SK-N-SH (cell line): ENCODE data around the gene LLGL1. TPM values are rescaled to one million over a fixed set of nuclear protein-coding genes. Genes with fewer than 3 reads are reported as not detected.

Experiments used
- CTCF ChIA-PET: fragments of 300-600, 350-600 bp; formaldehyde crosslinking; extraction: SDS; loops from one replicate; lab custom pipeline; 2021; lab: Yijun Ruan, JAX
- POLR2A ChIA-PET: fragments of 350-600 bp; sonication (Branson Sonifier 250); formaldehyde crosslinking; extraction: SDS; loops from one replicate; lab custom pipeline; 2020; ENCODE audit warnings: antibody characterized with exemption, inconsistent platforms; lab: Yijun Ruan, JAX
- DNase-seq: peaks from one replicate; pipeline ENCODE4 v3.0.0; 2012
- H2AFZ ChIP-seq: fragments of 200-600 bp; sonication (generic); 2 replicates; pipeline ENCODE4 v1.8.1; 2016; ENCODE audit warnings: antibody characterized with exemption, mild to moderate bottlenecking, low read depth
- H3F3A ChIP-seq: fragments of 200-600 bp; sonication (generic); replicated peaks from 2 replicates; pipeline ENCODE3; 2016; ENCODE audit warnings: antibody characterized with exemption, mild to moderate bottlenecking; ENCODE audit not compliant: insufficient read depth
- H3K27ac ChIP-seq, 2 experiments: fragments of 200-500 bp in 1 of 2; fragments of 200-600 bp in 1 of 2; sonication (Bioruptor generic) in 1 of 2; sonication (generic), shearing (Covaris generic) in 1 of 2; 2 replicates each; pipeline versions ENCODE4 v1.5.1 to v1.6.1; 2014 to 2016; ENCODE audit warnings: low read depth in 2 of 2, inconsistent platforms in 1 of 2, low read length in 1 of 2, mild to moderate bottlenecking in 1 of 2, mixed read lengths in 1 of 2
- H3K27me3 ChIP-seq: fragments of 200-600 bp; sonication (generic), shearing (Covaris generic); 2 replicates; pipeline ENCODE4 v1.6.1; 2016; ENCODE audit warnings: mixed run types; ENCODE audit not compliant: insufficient read depth
- H3K36me3 ChIP-seq, 2 experiments: fragments of 200-500 bp in 1 of 2; fragments of 200-600 bp in 1 of 2; sonication (Bioruptor generic) in 1 of 2; sonication (generic) in 1 of 2; replicated peaks in 1 of 2; 2 replicates each; pipeline versions ENCODE3 to v1.5.1; 2014 to 2016; ENCODE audit warnings: low read length in 1 of 2, mild to moderate bottlenecking in 1 of 2; ENCODE audit not compliant: insufficient read depth in 2 of 2, control insufficient read depth in 1 of 2
- H3K4me1 ChIP-seq, 2 experiments: fragments of 200-500 bp in 1 of 2; fragments of 200-600 bp in 1 of 2; sonication (Bioruptor generic) in 1 of 2; sonication (generic), shearing (Covaris generic) in 1 of 2; 2 replicates each; pipeline versions ENCODE4 v1.5.1 to v1.6.1; 2014 to 2016; ENCODE audit warnings: low read depth in 1 of 2, low read length in 1 of 2, mixed run types in 1 of 2; ENCODE audit not compliant: insufficient read depth in 2 of 2, control insufficient read depth in 1 of 2
- H3K4me2 ChIP-seq: fragments of 200-600 bp; sonication (generic), shearing (Covaris generic); 2 replicates; pipeline ENCODE4 v1.6.1; 2017; ENCODE audit warnings: mixed run types
- H3K4me3 ChIP-seq, 2 experiments: fragments of 200-500 bp in 1 of 2; fragments of 200-600 bp in 1 of 2; sonication (Bioruptor generic) in 1 of 2; sonication (generic), shearing (Covaris generic) in 1 of 2; 2 replicates each; pipeline versions ENCODE4 v1.5.1 to v1.8.1; 2014 to 2016; ENCODE audit warnings: low read depth in 2 of 2, inconsistent platforms in 1 of 2, low read length in 1 of 2, mild to moderate bottlenecking in 1 of 2, mixed read lengths in 1 of 2, moderate library complexity in 1 of 2
- H3K79me2 ChIP-seq: fragments of 200-600 bp; sonication (generic); 2 replicates; pipeline ENCODE4 v1.8.1; 2017; ENCODE audit warnings: mild to moderate bottlenecking; ENCODE audit not compliant: insufficient read depth
- H3K9ac ChIP-seq: fragments of 200-600 bp; sonication (generic); 2 replicates; pipeline ENCODE4 v1.6.1; 2017; ENCODE audit warnings: mixed run types
- H3K9me2 ChIP-seq: fragments of 200-600 bp; sonication (generic); 2 replicates; pipeline ENCODE4 v1.6.1; 2017; ENCODE audit warnings: mixed run types
- H3K9me3 ChIP-seq: fragments of 200-600 bp; sonication (generic); 2 replicates; pipeline ENCODE4 v1.6.1; 2017; ENCODE audit warnings: mixed run types, mild to moderate bottlenecking, moderate library complexity
- H4K20me1 ChIP-seq: fragments of 200-600 bp; sonication (generic); 2 replicates; pipeline ENCODE4 v1.6.1; 2017; ENCODE audit warnings: mild to moderate bottlenecking, mixed run types; ENCODE audit not compliant: insufficient read depth
- CHD2 ChIP-seq: fragments of 150-350 bp; IDR thresholded peaks from 2 replicates; pipeline ENCODE4 v1.6.1; 2018; ENCODE audit warnings: low read length; ENCODE audit not compliant: partially characterized antibody
- EZH2phosphoT487 ChIP-seq: fragments of 200-600 bp; sonication (generic); IDR thresholded peaks from 2 replicates; pipeline ENCODE4 v1.6.1; 2017; ENCODE audit warnings: low read depth, mixed run types, mild to moderate bottlenecking, antibody characterized with exemption, moderate library complexity, borderline replicate concordance
- FOSL2 ChIP-seq: IDR thresholded peaks from 2 replicates; pipeline ENCODE4 v1.4.0; 2012; ENCODE audit warnings: low read depth, mild to moderate bottlenecking, moderate library complexity, borderline replicate concordance
- FOXM1 ChIP-seq: IDR thresholded peaks from 2 replicates; pipeline ENCODE4 v1.4.0; 2012; ENCODE audit warnings: low read depth, mild to moderate bottlenecking
- JUND ChIP-seq: IDR thresholded peaks from 2 replicates; pipeline ENCODE4 v1.4.0; 2012
- MEF2A ChIP-seq: IDR thresholded peaks from 2 replicates; pipeline ENCODE4 v1.4.0; 2012; ENCODE audit warnings: low read depth, borderline replicate concordance
- NFIC ChIP-seq: IDR thresholded peaks from 2 replicates; pipeline ENCODE4 v1.4.0; 2012; ENCODE audit warnings: borderline replicate concordance
- POLR2AphosphoS5 ChIP-seq: IDR thresholded peaks from 2 replicates; pipeline ENCODE4 v1.6.1; 2012; ENCODE audit warnings: low read depth, low read length
- RCOR1 ChIP-seq: fragments of 150-350 bp; IDR thresholded peaks from 2 replicates; pipeline ENCODE4 v1.6.1; 2017; ENCODE audit warnings: antibody characterized with exemption, low read length
- SIN3A ChIP-seq: IDR thresholded peaks from 2 replicates; pipeline ENCODE4 v1.6.1; 2012; ENCODE audit warnings: low read depth, mild to moderate bottlenecking, low read length, moderate library complexity, borderline replicate concordance
- SMC3 ChIP-seq: IDR thresholded peaks from 2 replicates; pipeline ENCODE4 v1.6.1; 2012; ENCODE audit warnings: low read depth, low read length, improper control_type of control experiment
- TAF1 ChIP-seq: IDR thresholded peaks from 2 replicates; pipeline ENCODE4 v1.6.1; 2012; ENCODE audit warnings: low read depth, mild to moderate bottlenecking, low read length, moderate library complexity, borderline replicate concordance
- TCF12 ChIP-seq: IDR thresholded peaks from 2 replicates; pipeline ENCODE4 v1.4.0; 2012
- YY1 ChIP-seq: IDR thresholded peaks from 2 replicates; pipeline ENCODE4 v1.4.0; 2012; ENCODE audit warnings: low read depth, mild to moderate bottlenecking
- WGBS: methylation state at CpG from one replicate; pipeline ENCODE4 v1.1.6; 2017; ENCODE audit warnings: low lambda C conversion rate; 5-methylcytosine and 5-hydroxymethylcytosine counted together
- polyA plus RNA-seq, 3 experiments: library from polyadenylated mRNA; depleted of rRNA; stranded (reverse); fragments of >200 nt; gene quantifications; 2 replicates each; pipeline ENCODE4 v1.2.3, GENCODE V29; 2012
- TF ChIP-seq, protein P1 (sequence below): IDR thresholded peaks from 2 replicates; pipeline ENCODE4 v1.6.1; 2012; ENCODE audit warnings: mild to moderate bottlenecking, low read depth, low read length, moderate library complexity
- TF ChIP-seq, protein P2 (sequence below): IDR thresholded peaks from 2 replicates; pipeline ENCODE4 v1.4.0; 2012; ENCODE audit warnings: low read depth, borderline replicate concordance
- TF ChIP-seq, protein P3 (sequence below): fragments of 200-600 bp; sonication (generic); IDR thresholded peaks from 2 replicates; pipeline ENCODE4 v1.6.1; 2017; ENCODE audit warnings: antibody characterized with exemption, mild to moderate bottlenecking, moderate library complexity
- TF ChIP-seq, protein P4 (sequence below): IDR thresholded peaks from 2 replicates; pipeline ENCODE4 v1.4.0; 2012; ENCODE audit warnings: low read depth
- TF ChIP-seq, protein P5 (sequence below): IDR thresholded peaks from 2 replicates; pipeline ENCODE4; 2012
- TF ChIP-seq, protein P6 (sequence below): fragments of 150-350 bp; IDR thresholded peaks from 2 replicates; pipeline ENCODE4 v1.6.1; 2017; ENCODE audit warnings: antibody characterized with exemption, low read length, low read depth, borderline replicate concordance

The LLGL1 gene
- polyA plus RNA-seq, 1 of the 3 experiments (the other 2 are of a cell fraction) = 31.4 TPM

DNA sequence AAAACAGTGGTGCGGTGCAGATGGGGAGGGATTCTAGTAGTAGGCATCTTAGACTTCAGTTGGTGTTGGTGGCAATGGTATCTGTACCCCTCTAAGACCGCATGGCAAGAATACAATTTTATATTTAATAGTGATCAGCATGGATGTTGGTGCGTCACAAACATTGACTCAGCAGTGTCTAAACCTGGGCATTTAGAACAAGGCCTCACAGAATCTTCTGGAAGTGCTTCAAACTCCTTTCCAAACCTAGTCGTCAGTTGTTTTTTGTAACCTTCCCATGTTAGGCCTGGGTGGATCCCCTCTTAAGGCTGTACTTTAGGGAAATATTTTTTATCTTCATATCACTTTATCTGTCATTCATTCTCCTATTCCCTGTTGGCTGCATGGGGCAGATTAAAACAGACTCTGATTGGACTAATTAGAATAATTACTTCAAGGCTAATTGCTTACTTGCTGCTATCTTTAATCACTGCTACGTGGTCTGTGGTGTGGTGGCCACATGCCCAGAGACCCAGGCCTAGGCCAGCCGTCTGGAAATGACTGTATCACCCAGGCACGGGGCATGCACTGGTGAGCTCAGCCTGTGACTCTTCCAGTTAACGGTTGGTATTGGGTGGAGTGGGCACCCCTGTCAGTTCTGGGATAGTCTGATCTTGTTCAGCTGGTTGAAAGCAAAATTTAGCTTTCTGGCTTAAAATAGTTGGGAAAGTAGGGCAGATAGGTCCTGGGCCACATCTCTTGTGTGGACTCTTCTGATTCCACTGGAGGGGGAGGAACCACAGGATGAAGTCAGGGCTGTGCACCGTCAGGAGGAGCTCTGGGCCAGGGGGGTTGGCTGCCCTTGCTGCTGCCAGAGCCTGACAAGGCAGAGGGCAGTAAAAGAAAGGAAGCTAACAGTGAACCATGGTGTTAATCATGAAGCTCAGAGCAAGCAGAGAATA is 37.3 kb upstream of the LLGL1 start:
- WGBS = 36% methylated on average over 9 of the region's 9 CpGs
- H3K9me3 ChIP-seq = no peaks in the 10 kb centered on the region
- H3K36me3 ChIP-seq = peaks cover 11% of the 10 kb centered on the region in 2 experiments
- H3K4me3 ChIP-seq = peak overlapping the region; percentile 65 to 84
- H4K20me1 ChIP-seq = peaks cover 89% of the 10 kb centered on the region
- no peaks in the 10 kb centered on the region for H3K27me3 ChIP-seq
- H3K4me2 ChIP-seq = peak overlapping the region; percentile 98
- no peaks in the 10 kb centered on the region for H3K9me2 ChIP-seq
- POLR2A ChIA-PET = interaction anchor here (1.0 to 1.4 kb wide), 2 partner anchors 37 to 87 kb away, joined by 5 to 6 read pairs; no protein-coding TSS in a partner anchor
- peak overlapping the region; percentile 96 to 98 for H3K27ac ChIP-seq
- H3K4me1 ChIP-seq = peaks cover 11 to 67% of the 10 kb centered on the region in 2 experiments
- CTCF ChIA-PET = interaction anchor here (0.9 to 1.9 kb wide), 4 partner anchors 10 to 449 kb away, joined by 3 to 4 read pairs (median 4); no protein-coding TSS in a partner anchor
- no peak overlapping the region for H2AFZ ChIP-seq
- H3K79me2 ChIP-seq = peaks cover 93% of the 10 kb centered on the region
- peaks cover 41% of the 10 kb centered on the region for H3F3A ChIP-seq
- DNase-seq = peak; percentile 76
- peak overlapping the region; percentile 46 for H3K9ac ChIP-seq
- TF ChIP-seq JUND = 0 out of 2 replicates have a peak, but pooled peaks have one; percentile 45
- TF ChIP-seq, protein P1, sequence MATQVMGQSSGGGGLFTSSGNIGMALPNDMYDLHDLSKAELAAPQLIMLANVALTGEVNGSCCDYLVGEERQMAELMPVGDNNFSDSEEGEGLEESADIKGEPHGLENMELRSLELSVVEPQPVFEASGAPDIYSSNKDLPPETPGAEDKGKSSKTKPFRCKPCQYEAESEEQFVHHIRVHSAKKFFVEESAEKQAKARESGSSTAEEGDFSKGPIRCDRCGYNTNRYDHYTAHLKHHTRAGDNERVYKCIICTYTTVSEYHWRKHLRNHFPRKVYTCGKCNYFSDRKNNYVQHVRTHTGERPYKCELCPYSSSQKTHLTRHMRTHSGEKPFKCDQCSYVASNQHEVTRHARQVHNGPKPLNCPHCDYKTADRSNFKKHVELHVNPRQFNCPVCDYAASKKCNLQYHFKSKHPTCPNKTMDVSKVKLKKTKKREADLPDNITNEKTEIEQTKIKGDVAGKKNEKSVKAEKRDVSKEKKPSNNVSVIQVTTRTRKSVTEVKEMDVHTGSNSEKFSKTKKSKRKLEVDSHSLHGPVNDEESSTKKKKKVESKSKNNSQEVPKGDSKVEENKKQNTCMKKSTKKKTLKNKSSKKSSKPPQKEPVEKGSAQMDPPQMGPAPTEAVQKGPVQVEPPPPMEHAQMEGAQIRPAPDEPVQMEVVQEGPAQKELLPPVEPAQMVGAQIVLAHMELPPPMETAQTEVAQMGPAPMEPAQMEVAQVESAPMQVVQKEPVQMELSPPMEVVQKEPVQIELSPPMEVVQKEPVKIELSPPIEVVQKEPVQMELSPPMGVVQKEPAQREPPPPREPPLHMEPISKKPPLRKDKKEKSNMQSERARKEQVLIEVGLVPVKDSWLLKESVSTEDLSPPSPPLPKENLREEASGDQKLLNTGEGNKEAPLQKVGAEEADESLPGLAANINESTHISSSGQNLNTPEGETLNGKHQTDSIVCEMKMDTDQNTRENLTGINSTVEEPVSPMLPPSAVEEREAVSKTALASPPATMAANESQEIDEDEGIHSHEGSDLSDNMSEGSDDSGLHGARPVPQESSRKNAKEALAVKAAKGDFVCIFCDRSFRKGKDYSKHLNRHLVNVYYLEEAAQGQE = no peak
- no peak for TF ChIP-seq TAF1
- peak; percentile 56 for TF ChIP-seq NFIC
- no peak for TF ChIP-seq RCOR1
- peak; percentile 39; the same call in 1 of the 2 replicates for TF ChIP-seq POLR2AphosphoS5
- TF ChIP-seq FOSL2 = peak; percentile 59; the same call in 1 of the 2 replicates
- TF ChIP-seq, protein P2, sequence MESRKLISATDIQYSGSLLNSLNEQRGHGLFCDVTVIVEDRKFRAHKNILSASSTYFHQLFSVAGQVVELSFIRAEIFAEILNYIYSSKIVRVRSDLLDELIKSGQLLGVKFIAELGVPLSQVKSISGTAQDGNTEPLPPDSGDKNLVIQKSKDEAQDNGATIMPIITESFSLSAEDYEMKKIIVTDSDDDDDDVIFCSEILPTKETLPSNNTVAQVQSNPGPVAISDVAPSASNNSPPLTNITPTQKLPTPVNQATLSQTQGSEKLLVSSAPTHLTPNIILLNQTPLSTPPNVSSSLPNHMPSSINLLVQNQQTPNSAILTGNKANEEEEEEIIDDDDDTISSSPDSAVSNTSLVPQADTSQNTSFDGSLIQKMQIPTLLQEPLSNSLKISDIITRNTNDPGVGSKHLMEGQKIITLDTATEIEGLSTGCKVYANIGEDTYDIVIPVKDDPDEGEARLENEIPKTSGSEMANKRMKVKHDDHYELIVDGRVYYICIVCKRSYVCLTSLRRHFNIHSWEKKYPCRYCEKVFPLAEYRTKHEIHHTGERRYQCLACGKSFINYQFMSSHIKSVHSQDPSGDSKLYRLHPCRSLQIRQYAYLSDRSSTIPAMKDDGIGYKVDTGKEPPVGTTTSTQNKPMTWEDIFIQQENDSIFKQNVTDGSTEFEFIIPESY = peak; percentile 60; the same call in 1 of the 2 replicates
- no peak for TF ChIP-seq SIN3A
- TF ChIP-seq, protein P3, sequence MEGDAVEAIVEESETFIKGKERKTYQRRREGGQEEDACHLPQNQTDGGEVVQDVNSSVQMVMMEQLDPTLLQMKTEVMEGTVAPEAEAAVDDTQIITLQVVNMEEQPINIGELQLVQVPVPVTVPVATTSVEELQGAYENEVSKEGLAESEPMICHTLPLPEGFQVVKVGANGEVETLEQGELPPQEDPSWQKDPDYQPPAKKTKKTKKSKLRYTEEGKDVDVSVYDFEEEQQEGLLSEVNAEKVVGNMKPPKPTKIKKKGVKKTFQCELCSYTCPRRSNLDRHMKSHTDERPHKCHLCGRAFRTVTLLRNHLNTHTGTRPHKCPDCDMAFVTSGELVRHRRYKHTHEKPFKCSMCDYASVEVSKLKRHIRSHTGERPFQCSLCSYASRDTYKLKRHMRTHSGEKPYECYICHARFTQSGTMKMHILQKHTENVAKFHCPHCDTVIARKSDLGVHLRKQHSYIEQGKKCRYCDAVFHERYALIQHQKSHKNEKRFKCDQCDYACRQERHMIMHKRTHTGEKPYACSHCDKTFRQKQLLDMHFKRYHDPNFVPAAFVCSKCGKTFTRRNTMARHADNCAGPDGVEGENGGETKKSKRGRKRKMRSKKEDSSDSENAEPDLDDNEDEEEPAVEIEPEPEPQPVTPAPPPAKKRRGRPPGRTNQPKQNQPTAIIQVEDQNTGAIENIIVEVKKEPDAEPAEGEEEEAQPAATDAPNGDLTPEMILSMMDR = no peak
- TF ChIP-seq, protein P4, sequence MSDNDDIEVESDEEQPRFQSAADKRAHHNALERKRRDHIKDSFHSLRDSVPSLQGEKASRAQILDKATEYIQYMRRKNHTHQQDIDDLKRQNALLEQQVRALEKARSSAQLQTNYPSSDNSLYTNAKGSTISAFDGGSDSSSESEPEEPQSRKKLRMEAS = peak; percentile 92
- peak; percentile 10 for TF ChIP-seq CHD2
- no peak for TF ChIP-seq YY1
- no peak for TF ChIP-seq EZH2phosphoT487
- TF ChIP-seq FOXM1 = no peak
- TF ChIP-seq SMC3 = no peak
- TF ChIP-seq, protein P5, sequence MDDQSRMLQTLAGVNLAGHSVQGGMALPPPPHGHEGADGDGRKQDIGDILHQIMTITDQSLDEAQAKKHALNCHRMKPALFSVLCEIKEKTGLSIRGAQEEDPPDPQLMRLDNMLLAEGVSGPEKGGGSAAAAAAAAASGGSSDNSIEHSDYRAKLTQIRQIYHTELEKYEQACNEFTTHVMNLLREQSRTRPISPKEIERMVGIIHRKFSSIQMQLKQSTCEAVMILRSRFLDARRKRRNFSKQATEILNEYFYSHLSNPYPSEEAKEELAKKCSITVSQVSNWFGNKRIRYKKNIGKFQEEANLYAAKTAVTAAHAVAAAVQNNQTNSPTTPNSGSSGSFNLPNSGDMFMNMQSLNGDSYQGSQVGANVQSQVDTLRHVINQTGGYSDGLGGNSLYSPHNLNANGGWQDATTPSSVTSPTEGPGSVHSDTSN = peak; percentile 71; the same call in 1 of the 2 replicates
- TF ChIP-seq TCF12 = peak; percentile 91
- TF ChIP-seq MEF2A = peak; percentile 44; the same call in 1 of the 2 replicates
- TF ChIP-seq, protein P6, sequence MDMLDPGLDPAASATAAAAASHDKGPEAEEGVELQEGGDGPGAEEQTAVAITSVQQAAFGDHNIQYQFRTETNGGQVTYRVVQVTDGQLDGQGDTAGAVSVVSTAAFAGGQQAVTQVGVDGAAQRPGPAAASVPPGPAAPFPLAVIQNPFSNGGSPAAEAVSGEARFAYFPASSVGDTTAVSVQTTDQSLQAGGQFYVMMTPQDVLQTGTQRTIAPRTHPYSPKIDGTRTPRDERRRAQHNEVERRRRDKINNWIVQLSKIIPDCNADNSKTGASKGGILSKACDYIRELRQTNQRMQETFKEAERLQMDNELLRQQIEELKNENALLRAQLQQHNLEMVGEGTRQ = no peak
